WTC11 (cell line): ENCODE data around the gene FANCI. TPM values are rescaled to one million over a fixed set of nuclear protein-coding genes. Genes with fewer than 3 reads are reported as not detected.

ENCODE experiments used
- ATAC-seq: fragments of 200-7000 bp; cut with Tn5 transposase; 2 replicates; pipeline ENCODE4 v1.10.0; 2021; ENCODE audit warnings: mild to moderate bottlenecking, moderate library complexity
- CTCF ChIA-PET: fragments of 300-600 bp; sonication (Branson Sonifier 250); formaldehyde crosslinking; loops from one replicate; lab custom pipeline; 2021; ENCODE audit warnings: antibody characterized with exemption; lab: Charles Lee
- POLR2A ChIA-PET: fragments of 350-600 bp; sonication (Branson Sonifier 250); formaldehyde crosslinking; loops from one replicate; lab custom pipeline; 2021; ENCODE audit warnings: antibody characterized with exemption; lab: Charles Lee
- DNase-seq: peaks from one replicate; pipeline ENCODE4 v3.0.0; 2021; ENCODE audit warnings: low spot score
- H3K27ac Mint-ChIP-seq: 2 replicates; pipeline ENCODE4 v1.8.0; 2021; ENCODE audit warnings: mixed read lengths
- H3K27me3 Mint-ChIP-seq: 2 replicates; pipeline ENCODE4 v1.8.0; 2021; ENCODE audit warnings: low read depth, mild to moderate bottlenecking, moderate library complexity, mixed read lengths
- H3K36me3 Mint-ChIP-seq: 2 replicates; pipeline ENCODE4 v1.8.0; 2021; ENCODE audit warnings: mixed read lengths
- H3K4me1 Mint-ChIP-seq: 2 replicates; pipeline ENCODE4 v1.8.0; 2022; ENCODE audit warnings: mixed read lengths
- H3K4me3 Mint-ChIP-seq: 2 replicates; pipeline ENCODE4 v1.8.0; 2021; ENCODE audit warnings: mild to moderate bottlenecking, moderate library complexity, mixed read lengths
- H3K9me3 Mint-ChIP-seq: 2 replicates; pipeline ENCODE4 v1.8.0; 2021; ENCODE audit warnings: mixed read lengths
- ARID4B ChIP-seq: sonication (generic); formaldehyde crosslinking; IDR thresholded peaks from 2 replicates; pipeline ENCODE4 v1.8.0; 2023; ENCODE audit warnings: missing genetic modification reagents, mild to moderate bottlenecking, borderline replicate concordance
- CREB1 ChIP-seq: sonication (generic); formaldehyde crosslinking; IDR thresholded peaks from 2 replicates; pipeline ENCODE4 v1.8.0; 2023; ENCODE audit warnings: mild to moderate bottlenecking, missing genetic modification reagents
- FOXP4 ChIP-seq: sonication (generic); formaldehyde crosslinking; IDR thresholded peaks from 2 replicates; pipeline ENCODE4 v1.8.0; 2022; ENCODE audit warnings: mild to moderate bottlenecking, missing genetic modification reagents
- HMGA2 ChIP-seq: fragments of 250-450 bp; sonication (Bioruptor Pico); IDR thresholded peaks from 2 replicates; pipeline ENCODE4 v1.4.0; 2021; ENCODE audit warnings: mild to moderate bottlenecking, moderate library complexity
- PRRX2 ChIP-seq: fragments of 250-450 bp; sonication (Bioruptor Pico); IDR thresholded peaks from 2 replicates; pipeline ENCODE4 v1.8.0; 2021; ENCODE audit warnings: mild to moderate bottlenecking
- RORB ChIP-seq: fragments of 250-450 bp; sonication (Bioruptor Pico); IDR thresholded peaks from 2 replicates; pipeline ENCODE4 v1.9.0; 2021; ENCODE audit warnings: mild to moderate bottlenecking
- SP1 ChIP-seq: sonication (generic); formaldehyde crosslinking; conservative IDR thresholded peaks from 2 replicates; pipeline ENCODE4 v1.8.1; 2022; ENCODE audit warnings: missing genetic modification reagents
- TEAD1 ChIP-seq: sonication (generic); formaldehyde crosslinking; IDR thresholded peaks from 2 replicates; pipeline ENCODE4 v1.8.0; 2022; ENCODE audit warnings: mild to moderate bottlenecking, missing genetic modification reagents
- ZSCAN18 ChIP-seq: fragments of 250-450 bp; sonication (Bioruptor Pico); IDR thresholded peaks from 2 replicates; pipeline ENCODE4 v2.1.2; 2022; ENCODE audit warnings: mild to moderate bottlenecking, moderate library complexity
- total RNA-seq: library from RNA; stranded (reverse); gene quantifications from 3 replicates; pipeline ENCODE4 v1.2.3, GENCODE V29; 2021
- TF ChIP-seq, protein P1 (sequence below): fragments of 250-450 bp; sonication (Bioruptor Pico); IDR thresholded peaks from 2 replicates; pipeline ENCODE4 v1.9.0; 2021; ENCODE audit warnings: moderate library complexity, mild to moderate bottlenecking, inconsistent platforms, borderline replicate concordance
- TF ChIP-seq, protein P2 (sequence below): fragments of 250-450 bp; sonication (Bioruptor Pico); conservative IDR thresholded peaks from 2 replicates; pipeline ENCODE4 v1.9.0; 2021; ENCODE audit warnings: mild to moderate bottlenecking
- TF ChIP-seq, protein P3 (sequence below): sonication (generic); formaldehyde crosslinking; IDR thresholded peaks from 2 replicates; pipeline ENCODE4 v1.8.1; 2023; ENCODE audit warnings: mild to moderate bottlenecking, missing genetic modification reagents, moderate library complexity

The FANCI gene
- total RNA-seq, 1 experiment from 2014 or later: 108 TPM

GRCh38 chr15:89218531-89218930 lies 25.2 kb upstream of the FANCI start (continued):
- no peak for TF ChIP-seq ARID4B (CRISPR knock-in tag)
- TF ChIP-seq, protein P1, sequence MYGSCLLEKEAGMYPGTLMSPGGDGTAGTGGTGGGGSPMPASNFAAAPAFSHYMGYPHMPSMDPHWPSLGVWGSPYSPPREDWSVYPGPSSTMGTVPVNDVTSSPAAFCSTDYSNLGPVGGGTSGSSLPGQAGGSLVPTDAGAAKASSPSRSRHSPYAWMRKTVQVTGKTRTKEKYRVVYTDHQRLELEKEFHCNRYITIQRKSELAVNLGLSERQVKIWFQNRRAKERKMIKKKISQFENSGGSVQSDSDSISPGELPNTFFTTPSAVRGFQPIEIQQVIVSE: no peak
- TF ChIP-seq FOXP4 (CRISPR knock-in tag): no peak

GRCh38 chr15:89221543-89221942 lies 22.2 kb upstream of the FANCI start, which contains the start of gene RLBP1:
Gene RLBP1 (minus strand): TSS chr15:89221579. CDS start chr15:89218975, 2,604 bp downstream.
- Mint-ChIP-seq H3K27ac (0 out of 2 replicates have a peak within 1 kb of the TSS, but pooled peaks have one; percentile 14), H3K27me3 (peaks cover 3% of the 10 kb centered on the region; the same call in 1 of the 2 replicates), H3K9me3 (no peaks in the 10 kb centered on the region), H3K36me3 (no peaks in the 10 kb centered on the region), H3K4me1 (0 out of 2 replicates have a peak, but pooled peaks cover 3% of the 10 kb centered on the region), H3K4me3 (no peak within 1 kb of the TSS)
- ATAC-seq (peak; percentile 43), DNase-seq (no peak)
- no peak for TF ChIP-seq PRRX2
- TF ChIP-seq SP1: no peak
- no peak for TF ChIP-seq HMGA2
- TF ChIP-seq ZSCAN18 (CRISPR knock-in tag): no peak
- no peak for TF ChIP-seq TEAD1 (CRISPR knock-in tag)
- TF ChIP-seq, protein P2, sequence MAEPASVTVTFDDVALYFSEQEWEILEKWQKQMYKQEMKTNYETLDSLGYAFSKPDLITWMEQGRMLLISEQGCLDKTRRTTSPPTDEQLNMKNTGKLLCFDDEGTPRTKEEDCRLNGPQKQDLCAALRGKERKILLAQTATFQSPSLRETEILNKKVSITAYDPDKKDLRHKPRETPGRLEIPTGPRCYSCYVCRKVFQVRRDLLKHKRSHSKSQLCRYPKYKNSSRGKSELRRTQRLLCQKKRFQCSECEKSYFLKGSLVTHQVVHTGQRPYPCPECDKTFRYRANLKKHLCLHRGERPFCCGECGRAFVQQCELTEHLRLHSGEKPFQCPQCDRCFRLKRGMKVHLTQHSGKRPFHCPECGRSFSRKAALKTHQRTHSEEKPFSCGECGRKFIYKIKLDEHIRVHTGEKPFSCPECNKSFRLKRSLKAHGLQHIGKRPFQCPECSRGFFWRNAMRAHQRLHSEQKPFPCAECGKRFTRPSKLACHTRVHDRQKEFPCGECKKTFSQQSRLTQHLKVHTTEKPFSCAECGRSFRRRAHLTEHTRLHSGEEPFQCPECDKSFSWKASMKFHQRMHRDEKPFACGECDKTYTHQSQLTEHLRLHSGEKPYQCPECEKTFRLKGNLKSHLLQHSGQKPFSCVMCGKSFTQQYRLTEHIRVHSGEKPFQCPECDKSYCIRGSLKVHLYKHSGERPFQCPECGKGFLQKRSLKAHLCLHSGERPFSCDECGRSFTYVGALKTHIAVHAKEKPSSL (CRISPR knock-in tag): no peak
- no peak for TF ChIP-seq RORB (CRISPR knock-in tag)
- no peak for TF ChIP-seq CREB1 (CRISPR knock-in tag)
- TF ChIP-seq, protein P3, sequence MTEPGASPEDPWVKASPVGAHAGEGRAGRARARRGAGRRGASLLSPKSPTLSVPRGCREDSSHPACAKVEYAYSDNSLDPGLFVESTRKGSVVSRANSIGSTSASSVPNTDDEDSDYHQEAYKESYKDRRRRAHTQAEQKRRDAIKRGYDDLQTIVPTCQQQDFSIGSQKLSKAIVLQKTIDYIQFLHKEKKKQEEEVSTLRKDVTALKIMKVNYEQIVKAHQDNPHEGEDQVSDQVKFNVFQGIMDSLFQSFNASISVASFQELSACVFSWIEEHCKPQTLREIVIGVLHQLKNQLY (CRISPR knock-in tag): no peak
- CTCF ChIA-PET: interaction anchor here (0.6 to 2.9 kb wide), 3 partner anchors 9 to 279 kb away, joined by 3 to 13 read pairs (median 6); no protein-coding TSS in a partner anchor
- POLR2A ChIA-PET: no interaction called here
